DMS 273 (cell line): ENCODE measurements around the gene PICALM.
"Not testable (repeated sequence)": the region's sequence is repeated elsewhere in the genome, so short reads cannot be mapped to it uniquely, and the experiment has no call there.

Experiments
- DNase-seq: peaks from one replicate; lab custom pipeline; 2025; ENCODE audit not compliant: unreplicated experiment; lab: John Stamatoyannopoulos, UW

The PICALM gene

DNA sequence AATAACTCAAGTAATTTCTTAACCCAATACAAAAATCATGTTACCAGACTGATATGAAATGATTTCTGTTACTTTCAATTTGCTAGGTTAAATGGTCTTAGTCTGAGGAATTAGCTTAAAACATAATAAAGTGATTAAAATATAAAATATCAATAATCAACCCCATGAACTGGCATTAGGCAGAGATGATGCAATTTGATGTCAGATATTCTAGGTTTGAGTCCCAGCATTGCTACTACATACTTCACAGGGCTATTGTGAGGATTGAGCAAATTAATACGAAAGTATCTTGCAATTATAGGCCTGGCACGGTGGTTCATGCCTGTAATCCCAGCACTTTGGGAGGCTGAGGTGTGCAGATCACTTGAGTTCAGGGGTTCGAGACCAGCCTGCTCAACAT lies 66.5 kb downstream of the PICALM start:
- DNase-seq: no peak

DNA sequence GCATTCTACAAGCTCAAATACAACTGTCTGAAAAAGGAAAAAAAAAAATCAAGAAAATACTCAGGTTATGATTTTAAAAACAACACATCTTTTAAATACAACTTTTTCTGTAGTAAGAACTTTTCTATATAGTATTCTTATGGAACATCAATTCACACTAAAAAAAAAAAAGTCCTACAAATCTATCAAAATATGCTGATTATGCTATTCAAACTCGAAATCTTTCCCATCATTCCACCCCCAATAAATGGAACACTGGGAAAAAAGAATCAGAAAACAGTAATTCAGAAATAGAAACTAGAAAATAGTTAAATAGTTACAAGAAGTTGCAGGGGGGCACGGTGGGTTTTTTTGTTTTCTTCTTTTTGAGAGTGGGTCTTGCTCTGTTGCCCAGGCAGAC lies 77.4 kb downstream of the PICALM start:
- DNase-seq: no peak

DNA sequence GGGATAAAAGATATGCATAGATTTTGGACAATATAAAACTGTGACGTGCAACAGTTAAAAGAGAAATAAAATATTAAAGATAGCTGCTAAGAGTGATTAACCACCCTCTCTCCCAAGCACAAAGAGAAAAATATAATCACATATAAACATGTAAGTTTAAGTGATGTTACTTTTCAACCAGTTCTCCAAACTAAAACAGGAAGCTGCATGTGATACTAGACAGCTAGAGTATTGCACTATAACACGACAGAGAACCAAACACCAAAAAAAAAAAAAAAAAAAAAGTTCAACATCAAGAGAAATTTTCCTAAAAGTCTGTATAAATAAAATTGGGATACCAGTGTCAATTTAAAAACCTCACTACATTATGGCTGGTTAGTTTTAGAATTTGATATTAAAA lies 79.1 kb downstream of the PICALM start:
- DNase-seq: no peak

DNA sequence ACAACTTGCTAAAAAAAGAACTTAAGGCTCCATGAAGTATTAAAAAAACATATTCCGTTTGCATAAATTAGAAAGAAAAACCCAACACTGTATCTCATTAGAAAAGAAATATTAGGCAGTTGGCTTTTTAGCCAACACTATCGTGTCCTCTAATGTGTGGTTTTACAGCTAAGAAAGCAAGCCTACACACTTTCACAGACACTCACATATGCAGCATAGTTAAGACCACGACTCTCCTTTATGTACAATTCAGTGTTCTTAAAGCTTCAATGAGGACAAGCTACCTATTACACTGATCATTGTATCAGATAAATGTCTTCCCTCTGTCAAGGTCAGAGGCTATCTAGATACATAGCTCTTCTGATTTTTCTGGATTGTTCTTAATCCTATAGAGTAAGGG lies 80.1 kb downstream of the PICALM start:
- no peak for DNase-seq

DNA sequence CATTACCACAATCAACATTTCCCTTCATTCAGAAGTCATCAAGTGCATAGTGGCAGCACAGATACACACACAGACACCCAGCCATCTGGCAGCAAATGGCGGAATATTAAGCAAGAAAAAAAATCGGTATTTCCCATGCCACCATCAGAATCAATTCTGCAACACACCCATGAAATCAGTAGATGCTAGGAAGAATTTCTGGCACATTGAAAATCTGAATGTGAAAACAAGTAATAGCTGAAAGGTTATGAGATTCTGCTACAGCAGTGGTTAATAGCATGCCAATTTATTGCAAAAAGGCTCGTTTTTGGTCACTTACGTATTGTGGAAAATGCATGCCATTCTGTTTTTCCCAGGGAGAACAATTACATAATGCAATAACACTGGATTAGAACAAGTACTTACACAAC lies 91.1 kb downstream of the PICALM start:
- no peak for DNase-seq

DNA sequence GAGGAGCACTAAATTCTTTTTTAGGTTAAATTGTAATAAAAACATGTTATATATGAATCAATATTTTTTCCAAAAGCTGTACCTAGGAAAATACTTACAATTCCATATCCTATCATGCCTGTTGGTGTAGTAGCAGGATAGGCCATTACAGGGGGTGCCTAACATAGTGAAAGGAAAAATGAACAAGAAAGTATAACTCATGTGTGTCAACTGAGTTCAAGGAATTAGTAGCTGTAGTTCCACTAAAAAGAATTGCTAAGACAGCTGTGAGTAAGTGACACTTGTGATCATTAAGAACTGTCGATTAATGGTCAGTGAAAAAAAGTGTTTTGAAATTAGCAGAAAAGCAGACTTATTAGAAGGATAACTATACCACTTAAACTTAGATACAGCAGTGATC lies 92.4 kb downstream of the PICALM start:
- no peak for DNase-seq

DNA sequence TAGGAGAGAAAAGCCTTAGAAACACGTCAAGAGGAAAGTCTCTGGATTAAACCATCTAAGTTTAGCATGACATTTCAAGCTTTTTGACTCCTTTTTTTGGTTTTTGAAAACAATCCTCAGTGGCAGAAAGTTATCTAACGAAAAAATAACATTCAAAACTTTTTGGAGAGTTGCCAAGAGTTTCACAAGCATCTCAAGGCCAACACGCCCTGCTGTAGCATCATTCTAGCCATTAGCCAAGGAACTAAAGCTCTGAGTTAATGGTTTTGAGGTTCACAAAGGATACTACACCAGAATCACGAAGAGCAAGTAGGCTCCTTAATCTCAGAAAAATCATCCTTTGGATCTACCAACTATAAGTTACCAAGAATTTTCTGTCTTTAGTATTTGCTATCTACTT lies 94.8 kb downstream of the PICALM start:
- DNase-seq: peak; percentile 0

DNA sequence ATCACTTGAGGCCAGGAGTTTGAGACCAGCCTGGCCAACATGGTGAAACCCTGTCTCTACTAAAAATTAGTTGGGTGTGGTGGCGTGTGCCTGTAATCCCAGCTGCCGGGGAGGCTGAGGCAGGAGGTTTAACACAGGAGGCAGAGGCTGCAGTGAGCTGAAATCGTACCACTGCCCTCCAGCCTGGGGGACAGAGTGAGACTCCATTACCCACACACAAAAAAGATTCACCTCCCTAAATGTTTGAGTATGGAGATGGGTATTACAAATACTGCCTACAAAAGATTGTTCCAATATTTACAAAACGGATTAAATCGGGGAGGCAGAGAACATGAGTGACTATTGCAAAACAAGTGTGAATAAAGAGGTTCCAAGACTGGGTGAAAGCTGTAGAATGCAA lies 98.3 kb downstream of the PICALM start:
- DNase-seq: no peak

DNA sequence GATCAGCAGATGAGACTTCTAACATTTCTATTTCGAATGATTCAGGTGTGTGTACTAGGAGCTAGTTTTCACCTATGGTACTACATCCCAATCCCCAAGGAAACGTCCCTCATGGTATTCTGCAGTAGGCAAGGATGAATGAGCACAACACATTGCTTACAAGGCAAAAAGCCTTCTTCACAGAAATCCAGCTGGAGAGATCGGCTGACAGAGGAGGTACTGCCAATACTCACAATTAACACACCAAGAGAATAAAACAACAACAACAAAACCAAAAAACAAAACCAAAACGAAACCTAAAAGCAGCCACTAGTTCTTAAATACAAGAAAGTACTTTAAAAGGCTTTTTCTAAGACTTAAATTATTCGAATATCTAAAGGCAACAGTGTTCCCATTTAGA lies 101.4 kb downstream of the PICALM start:
- no peak for DNase-seq

DNA sequence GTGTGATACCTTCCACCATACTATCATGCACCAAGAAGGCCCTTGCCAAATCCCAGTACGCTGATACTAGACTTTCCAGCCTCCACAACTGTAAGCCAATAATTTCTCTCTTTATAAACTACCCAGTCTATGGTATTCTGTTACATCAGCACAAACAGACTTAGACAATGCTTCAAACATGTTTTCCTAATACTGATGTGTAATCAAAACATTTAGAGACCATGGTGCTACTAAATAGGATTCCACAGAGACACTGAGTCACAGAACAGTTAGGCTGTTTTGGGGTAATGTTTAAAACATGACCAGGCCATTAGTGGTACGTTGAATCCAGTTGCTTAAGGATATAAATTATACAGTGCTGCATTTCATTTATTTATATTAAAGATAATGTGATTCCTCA lies 103.7 kb downstream of the PICALM start:
- DNase-seq: no peak

DNA sequence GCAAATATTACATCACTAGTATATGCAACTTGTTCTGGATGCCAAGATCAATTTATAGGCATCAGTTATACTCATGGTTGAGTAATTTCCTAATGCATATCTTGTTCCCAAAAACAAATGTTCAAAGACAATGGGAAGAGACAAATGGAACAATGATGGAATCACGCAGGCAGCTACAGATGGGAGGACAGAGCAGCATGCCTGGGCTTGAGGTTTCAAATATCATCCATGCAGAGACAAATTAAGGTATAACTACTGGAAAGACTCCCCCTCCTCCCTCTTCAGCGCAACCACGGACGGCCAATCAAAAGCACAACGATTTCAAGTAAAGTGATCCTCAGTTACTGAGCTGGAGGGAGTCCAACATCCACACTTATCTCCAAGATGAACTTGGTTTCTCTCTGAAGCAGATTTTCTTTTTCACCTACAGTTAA lies 106.9 kb downstream of the PICALM start:
- peak; percentile 9 for DNase-seq

DNA sequence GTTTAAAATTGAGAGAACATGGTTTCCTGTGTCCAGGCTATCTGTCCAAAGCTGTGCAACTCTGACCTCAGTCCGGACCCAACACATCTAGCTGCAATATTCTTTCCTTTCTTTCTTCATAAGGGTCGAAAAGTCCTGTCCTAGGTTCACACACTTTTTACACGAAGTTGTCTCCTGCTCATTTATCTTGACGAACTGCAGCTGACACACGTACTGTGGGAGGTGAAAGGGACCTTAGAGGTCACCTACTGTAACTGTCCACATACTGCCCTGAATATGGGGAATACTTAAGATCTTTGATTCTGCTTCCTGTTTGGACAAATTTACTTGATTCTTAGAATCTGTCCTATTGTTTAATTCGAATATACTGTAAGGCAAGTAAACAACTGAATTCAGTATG lies 107.8 kb downstream of the PICALM start:
- no peak for DNase-seq

DNA sequence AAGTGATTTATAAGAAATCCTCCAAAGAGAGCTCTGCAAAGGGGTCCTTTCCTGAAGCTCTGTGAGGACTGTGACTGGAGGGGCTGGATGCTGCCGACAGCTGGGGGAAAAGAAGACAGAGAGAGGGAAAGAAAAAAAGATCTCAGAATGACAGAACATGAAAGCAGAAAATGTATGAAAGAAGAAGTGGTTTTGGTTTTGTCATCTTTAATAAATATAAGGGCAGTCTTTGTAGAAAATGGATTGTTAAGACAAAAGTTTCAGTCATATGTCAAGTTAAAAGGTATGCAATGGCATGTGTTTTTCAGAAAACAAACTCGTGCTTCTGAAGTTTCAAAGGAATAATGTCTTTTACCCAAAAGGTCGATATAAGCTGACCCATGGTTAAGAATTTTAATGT lies 108.2 kb downstream of the PICALM start:
- DNase-seq: no peak

DNA sequence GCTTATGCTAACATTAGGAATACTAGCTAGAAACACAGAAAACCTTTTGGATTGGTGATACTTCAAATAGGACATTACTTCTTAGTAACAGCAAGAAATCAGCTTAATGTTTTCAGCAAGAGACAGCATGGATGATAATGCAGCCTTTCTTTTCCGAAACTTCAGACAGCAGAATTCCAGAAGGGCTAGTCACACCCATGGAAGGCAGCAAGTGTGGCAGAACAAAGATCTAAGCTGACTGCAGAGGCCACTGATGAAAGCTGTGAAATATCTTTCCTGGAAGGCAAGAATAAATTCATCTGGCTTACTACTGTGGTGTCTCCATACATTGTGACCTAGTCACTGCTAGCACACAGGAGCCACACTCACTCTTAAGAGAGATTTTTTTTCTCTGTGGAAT lies 113.4 kb downstream of the PICALM start:
- DNase-seq: no peak

DNA sequence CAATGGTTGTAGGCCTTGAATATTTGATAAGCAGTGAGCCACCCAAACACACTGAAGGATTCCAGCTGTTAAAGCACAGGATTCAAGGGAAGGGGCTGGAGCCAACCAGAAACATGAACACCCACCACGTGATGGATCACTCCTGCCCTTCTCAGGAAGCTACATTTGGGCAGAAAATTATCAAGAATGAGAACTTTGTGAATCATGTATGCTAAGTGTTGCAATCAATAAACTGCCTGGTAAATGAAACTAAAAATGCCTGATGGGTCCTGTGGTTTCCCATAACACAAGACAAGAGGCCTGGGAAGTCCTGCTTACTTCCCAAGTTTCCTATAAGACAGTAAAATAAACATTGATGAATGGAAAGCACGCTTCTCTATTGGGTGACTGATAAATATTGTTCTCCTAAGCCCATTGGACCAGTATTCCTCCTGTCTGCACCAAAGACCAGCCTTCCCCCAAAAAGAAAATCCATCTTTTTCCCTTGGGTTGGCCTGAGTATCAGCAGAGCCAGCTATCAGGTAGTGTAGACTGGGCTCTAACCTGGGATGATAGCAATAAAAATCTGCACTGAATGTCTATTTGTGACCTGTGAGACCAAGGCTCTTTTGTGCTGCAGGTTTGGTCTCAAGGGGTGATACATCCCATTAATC lies 115.3 kb downstream of the PICALM start:
- DNase-seq: no peak

DNA sequence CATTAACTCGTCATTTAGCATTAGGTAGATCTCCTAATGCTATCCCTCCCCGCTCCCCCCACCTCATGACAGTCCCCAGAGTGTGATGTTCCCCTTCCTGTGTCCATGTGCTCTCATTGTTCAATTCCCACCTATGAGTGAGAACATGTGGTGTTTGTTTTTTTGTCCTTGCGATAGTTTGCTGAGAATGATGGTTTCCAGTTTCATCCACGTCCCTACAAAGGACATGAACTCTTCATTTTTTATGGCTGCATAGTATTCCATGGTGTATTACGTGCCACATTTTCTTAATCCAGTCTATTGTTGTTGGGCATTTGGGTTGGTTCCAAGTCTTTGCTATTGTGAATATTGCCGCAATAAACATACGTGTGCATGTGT lies 116.8 kb downstream of the PICALM start:
- DNase-seq: not testable (repeated sequence)

DNA sequence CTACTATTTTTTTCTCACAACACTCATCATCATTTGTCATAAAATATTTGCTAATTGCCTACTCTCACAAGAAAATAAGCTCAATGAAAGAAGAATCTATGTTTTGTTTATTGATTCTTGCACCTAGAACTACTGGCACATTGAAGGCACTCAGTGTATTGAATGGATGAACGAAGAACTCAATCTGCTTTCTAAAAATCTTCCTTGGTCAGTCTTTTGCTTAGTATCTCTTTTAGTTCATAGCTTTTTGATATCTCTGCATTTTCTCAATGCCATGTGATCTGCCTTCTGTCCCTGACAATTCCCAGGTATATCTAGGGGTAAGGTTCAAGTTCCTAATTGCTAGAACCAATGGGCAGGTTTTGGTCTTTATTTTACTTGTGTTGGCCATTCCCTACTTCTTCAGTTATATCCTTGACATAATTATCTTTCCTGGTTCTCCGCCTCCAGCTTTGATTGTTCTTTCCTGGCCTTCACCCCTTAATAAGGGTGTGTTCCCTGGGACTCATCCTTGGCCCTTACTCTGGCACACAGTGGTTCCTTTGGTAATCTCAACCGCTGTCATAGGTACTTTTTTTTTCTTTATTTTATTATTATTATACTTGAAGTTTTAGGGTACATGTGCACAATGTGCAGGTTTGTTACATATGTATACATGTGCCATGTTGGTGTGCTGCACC lies 117.3 kb downstream of the PICALM start:
- DNase-seq: peak; percentile 3

DNA sequence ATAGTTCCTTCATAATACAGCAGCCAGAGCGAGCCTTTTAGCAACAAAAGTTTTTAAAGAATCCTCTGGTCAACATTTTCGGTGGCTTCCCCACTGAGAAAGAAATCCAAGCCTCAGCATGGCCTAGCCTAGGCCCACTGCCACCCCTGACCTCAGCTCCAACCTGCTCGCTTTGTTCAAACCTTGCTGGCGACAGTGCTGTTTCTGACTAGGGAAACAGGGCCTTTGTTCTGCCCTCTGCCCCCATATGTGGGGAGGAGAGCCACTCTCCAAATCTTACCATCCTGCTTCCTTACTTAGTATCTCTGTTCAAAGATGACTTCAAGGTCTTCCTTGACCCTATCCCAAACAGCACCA lies 117.9 kb downstream of the PICALM start:
- no peak for DNase-seq

DNA sequence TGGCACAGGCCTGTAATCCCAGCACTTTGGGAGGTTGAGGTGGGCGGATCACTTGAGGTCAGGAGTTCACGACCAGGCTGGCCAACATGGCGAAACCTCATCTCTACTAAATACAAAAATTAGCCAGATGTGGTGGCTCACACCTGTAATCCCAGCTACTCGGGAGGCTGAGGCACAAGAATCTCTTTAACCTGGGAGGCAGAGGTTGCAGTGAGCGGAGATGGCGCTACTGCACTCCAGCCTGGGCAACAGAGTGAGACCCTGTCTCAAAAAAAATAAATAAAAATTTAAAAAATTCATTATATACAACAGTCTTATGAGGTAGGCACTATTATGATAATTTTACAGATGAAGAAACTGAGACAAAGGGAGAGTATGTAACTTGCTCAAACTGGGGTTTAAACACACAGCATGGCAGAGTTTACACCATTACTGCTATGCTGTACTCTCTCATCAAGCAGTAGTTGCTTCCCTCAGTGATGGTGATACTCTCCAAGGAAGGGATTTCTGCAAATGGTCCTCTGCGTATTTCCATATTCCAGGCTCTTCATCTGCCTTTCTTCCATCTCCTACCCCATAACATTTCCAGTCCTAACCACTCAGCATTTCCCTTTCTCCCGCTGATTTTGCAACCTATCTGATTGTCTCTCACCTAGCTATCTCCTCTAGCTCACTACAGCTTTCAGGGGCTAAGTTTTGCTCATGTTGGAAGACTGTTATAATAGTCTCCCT lies 118.4 kb downstream of the PICALM start:
- no peak for DNase-seq

DNA sequence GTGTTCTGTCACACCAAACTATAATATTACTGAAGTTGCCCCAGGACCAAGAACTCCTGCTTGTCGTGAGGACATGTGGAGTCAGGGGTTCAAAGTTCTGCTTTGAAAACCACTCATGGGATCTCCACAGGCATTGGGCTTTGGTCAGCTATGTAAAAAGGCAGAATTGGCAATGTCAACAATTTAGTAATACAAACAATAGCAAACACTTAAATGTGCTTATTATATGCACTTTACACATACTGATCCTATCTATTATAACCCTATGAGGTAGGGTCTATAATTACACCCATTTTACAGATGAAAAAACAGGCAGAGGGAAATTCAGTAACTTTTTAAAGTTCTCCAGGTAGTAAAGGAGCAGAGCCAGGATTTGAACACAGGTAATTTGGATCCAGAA lies 119.1 kb downstream of the PICALM start:
- DNase-seq: no peak

DNA sequence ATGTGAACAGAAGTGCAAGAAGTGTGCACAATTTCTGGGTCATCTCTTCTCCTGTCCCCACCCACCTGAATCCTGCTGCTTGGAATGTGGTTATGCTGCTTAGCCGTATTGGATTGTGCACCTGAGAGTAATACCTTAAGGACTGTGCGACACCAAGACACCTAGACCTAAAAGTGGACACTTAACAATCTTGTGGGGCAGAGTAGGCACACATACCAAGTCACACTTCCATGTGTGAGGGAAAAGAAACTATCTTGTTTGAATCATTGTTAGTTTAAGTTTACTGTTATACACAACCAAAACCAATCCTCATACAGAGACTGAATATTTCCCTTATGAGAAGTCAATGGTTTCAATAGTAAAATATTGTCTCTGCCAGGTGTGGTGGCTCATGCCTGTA lies 120.0 kb downstream of the PICALM start:
- DNase-seq: no peak

DNA sequence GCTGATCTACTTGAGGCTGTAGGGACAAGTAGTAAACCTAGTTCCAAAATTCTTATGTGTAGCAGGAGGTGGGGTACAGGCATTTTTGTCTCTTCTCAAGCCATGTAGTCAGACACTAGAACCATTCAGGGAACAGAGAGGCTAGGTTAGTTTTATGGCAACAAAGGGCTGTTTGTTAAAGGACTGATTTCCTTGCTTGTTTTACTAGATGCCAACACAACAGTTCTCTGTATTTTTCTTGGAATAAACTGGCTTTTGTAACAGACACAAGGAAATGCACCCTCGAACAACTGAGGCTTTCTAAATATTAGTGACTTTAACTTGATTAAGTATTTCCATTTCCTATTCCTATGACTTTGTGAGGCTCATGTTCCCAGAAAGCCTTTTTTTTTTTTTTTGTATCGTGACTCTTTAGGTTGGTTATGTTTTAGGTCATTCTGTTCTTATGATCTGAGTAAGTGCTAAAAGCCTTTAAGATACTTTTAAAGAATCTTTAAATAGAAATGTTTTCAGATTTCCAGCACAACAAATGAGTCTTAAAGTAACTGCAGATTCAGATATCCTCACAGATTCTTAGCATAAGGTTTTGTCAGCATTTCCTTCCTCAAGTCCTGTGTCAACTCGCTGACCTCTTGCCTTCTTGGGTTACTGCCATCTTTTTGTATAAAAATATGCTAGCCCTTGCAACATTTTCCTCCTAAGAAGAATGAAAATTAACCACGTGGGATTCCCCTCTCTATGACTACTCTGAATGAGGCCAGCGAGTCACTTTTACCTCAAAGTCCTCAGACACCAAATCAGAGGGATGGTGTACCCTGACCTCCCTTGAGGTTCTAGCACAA lies 121.2 kb downstream of the PICALM start:
- no peak for DNase-seq
